H1 (cell line): Measurements from ENCODE around the gene CCDC169. TPM values are rescaled to one million over a fixed set of nuclear protein-coding genes. Genes with fewer than 3 reads are reported as not detected.

ENCODE experiments used
- CTCF ChIA-PET: fragments of 300-600 bp; sonication (Branson Sonifier 250); formaldehyde crosslinking; loops from one replicate; lab custom pipeline; 2021; ENCODE audit not compliant: partially characterized antibody; lab: Charles Lee
- POLR2A ChIA-PET: fragments of 300-600 bp; sonication (Branson Sonifier 250); formaldehyde crosslinking; loops from one replicate; lab custom pipeline; 2021; ENCODE audit warnings: inconsistent platforms; ENCODE audit not compliant: partially characterized antibody; lab: Charles Lee
- DNase-seq, 2 experiments: peaks; one replicate each; pipeline versions ENCODE4 v3.0.0 to v3.0.0-alpha.2; 2010 to 2022; ENCODE audit warnings: low spot score in 2 of 2, low read depth in 1 of 2, mixed read lengths in 1 of 2
- FAIRE-seq: peaks from 2 replicates; lab custom pipeline; 2011; peaks lifted over from hg19 to GRCh38; lab: Jason Lieb, UNC
- H2AFZ ChIP-seq: 2 replicates; pipeline ENCODE4 v1.8.1; 2012; ENCODE audit warnings: low read length, inconsistent platforms
- H2AK5ac ChIP-seq: 2 replicates; pipeline ENCODE4 v1.6.1; 2013; ENCODE audit warnings: low read depth, low read length
- H2BK120ac ChIP-seq: replicated peaks from 2 replicates; pipeline ENCODE3; 2013; ENCODE audit warnings: low read depth, low read length, inconsistent platforms
- H2BK12ac ChIP-seq: 2 replicates; pipeline ENCODE4 v1.6.1; 2013; ENCODE audit warnings: low read depth, low read length
- H2BK15ac ChIP-seq: 2 replicates; pipeline ENCODE4 v1.6.1; 2013; ENCODE audit warnings: low read length
- H2BK20ac ChIP-seq: 2 replicates; pipeline ENCODE4 v1.6.1; 2013; ENCODE audit warnings: low read length
- H2BK5ac ChIP-seq: 2 replicates; pipeline ENCODE4 v1.6.1; 2013; ENCODE audit warnings: low read depth, low read length
- H3K14ac ChIP-seq: 2 replicates; pipeline ENCODE4 v1.6.1; 2013; ENCODE audit warnings: inconsistent platforms; ENCODE audit not compliant: insufficient read length
- H3K18ac ChIP-seq: 2 replicates; pipeline ENCODE4 v1.6.1; 2013; ENCODE audit warnings: low read length; ENCODE audit errors: extremely low read depth
- H3K23ac ChIP-seq: 2 replicates; pipeline ENCODE4 v1.6.1; 2013; ENCODE audit warnings: inconsistent platforms; ENCODE audit not compliant: insufficient read length
- H3K23me2 ChIP-seq: 2 replicates; pipeline ENCODE4 v1.6.1; 2013; ENCODE audit warnings: low read depth, low read length
- H3K27ac ChIP-seq: 2 replicates; pipeline ENCODE4 v1.6.1; 2011; ENCODE audit warnings: low read depth, low read length, inconsistent platforms
- H3K27me3 ChIP-seq, 4 experiments: replicated peaks in 1 of 4; 1 replicate in 1 of 4; 2 replicates in 3 of 4; pipeline versions ENCODE4 v1.6.1 to v1.8.1; 2011 to 2013; ENCODE audit warnings: low read length in 3 of 4, mild to moderate bottlenecking in 3 of 4, inconsistent platforms in 2 of 4, mixed read lengths in 2 of 4, moderate library complexity in 1 of 4; ENCODE audit not compliant: control insufficient read depth in 3 of 4, insufficient read depth in 3 of 4; ENCODE audit errors: extremely low read depth in 1 of 4
- H3K36me3 ChIP-seq, 4 experiments: 2 replicates each; pipeline versions ENCODE4 v1.6.1 to v1.8.1; 2011 to 2013; ENCODE audit warnings: mild to moderate bottlenecking in 4 of 4, low read length in 3 of 4, moderate library complexity in 2 of 4, control low read depth in 1 of 4, inconsistent platforms in 1 of 4; ENCODE audit not compliant: insufficient read depth in 4 of 4, control insufficient read depth in 2 of 4
- H3K4ac ChIP-seq: replicated peaks from 2 replicates; pipeline ENCODE3; 2013; ENCODE audit warnings: low read length, low read depth, mixed read lengths, inconsistent platforms; ENCODE audit not compliant: insufficient read length
- H3K4me1 ChIP-seq, 4 experiments: replicated peaks in 1 of 4; 1 replicate in 1 of 4; 2 replicates in 3 of 4; pipeline versions ENCODE4 v1.6.1 to v1.8.1; 2011 to 2013; ENCODE audit warnings: low read length in 3 of 4, inconsistent platforms in 2 of 4, mixed read lengths in 1 of 4; ENCODE audit not compliant: insufficient read depth in 4 of 4, control insufficient read depth in 3 of 4
- H3K4me2 ChIP-seq, 2 experiments: 2 replicates each; pipeline versions ENCODE4 v1.6.1 to v1.8.1; 2011 to 2013; ENCODE audit warnings: low read depth in 2 of 2, low read length in 2 of 2, control low read depth in 1 of 2, inconsistent platforms in 1 of 2, mild to moderate bottlenecking in 1 of 2; ENCODE audit not compliant: insufficient read depth in 1 of 2
- H3K4me3 ChIP-seq, 4 experiments: fragments of 200-600, 300-600 bp in 1 of 4; sonication (generic), shearing (Covaris generic), sonication (Bioruptor Twin) in 1 of 4; 2 replicates each; pipeline versions ENCODE4 v1.5.1 to v1.8.1; 2011 to 2016; ENCODE audit warnings: low read length in 4 of 4, low read depth in 3 of 4, control low read depth in 2 of 4, inconsistent platforms in 2 of 4, mild to moderate bottlenecking in 2 of 4, mixed read lengths in 1 of 4, moderate library complexity in 1 of 4; ENCODE audit not compliant: insufficient read depth in 2 of 4; ENCODE audit errors: extremely low read depth in 1 of 4
- H3K56ac ChIP-seq: replicated peaks from 2 replicates; pipeline ENCODE3; 2013; ENCODE audit warnings: low read depth, mild to moderate bottlenecking, mixed read lengths, low read length, inconsistent platforms; ENCODE audit not compliant: insufficient read length
- H3K79me1 ChIP-seq: 2 replicates; pipeline ENCODE4 v1.6.1; 2013; ENCODE audit warnings: low read depth, low read length, control low read depth
- H3K79me2 ChIP-seq, 2 experiments: 2 replicates each; pipeline versions ENCODE4 v1.6.1 to v1.8.1; 2012 to 2013; ENCODE audit warnings: low read length in 2 of 2, mild to moderate bottlenecking in 2 of 2, inconsistent platforms in 1 of 2; ENCODE audit not compliant: insufficient read depth in 2 of 2, control insufficient read depth in 1 of 2
- H3K9ac ChIP-seq, 4 experiments: replicated peaks in 1 of 4; 1 replicate in 1 of 4; 2 replicates in 3 of 4; pipeline versions ENCODE4 v1.6.1 to v1.8.1; 2011 to 2013; ENCODE audit warnings: low read depth in 3 of 4, low read length in 3 of 4, control low read depth in 2 of 4, mild to moderate bottlenecking in 2 of 4, moderate library complexity in 2 of 4, inconsistent platforms in 1 of 4; ENCODE audit errors: extremely low read depth in 1 of 4
- H3K9me3 ChIP-seq, 2 experiments: 2 replicates each; pipeline versions ENCODE4 v1.6.1 to v1.8.1; 2012 to 2013; ENCODE audit warnings: mild to moderate bottlenecking in 2 of 2, moderate library complexity in 2 of 2, control low read depth in 1 of 2, inconsistent platforms in 1 of 2, low read depth in 1 of 2, low read length in 1 of 2, mixed read lengths in 1 of 2; ENCODE audit not compliant: insufficient read depth in 2 of 2
- H4K20me1 ChIP-seq, 2 experiments: replicated peaks in 1 of 2; 2 replicates each; pipeline versions ENCODE3 to v1.8.1; 2011 to 2013; ENCODE audit warnings: inconsistent platforms in 2 of 2, low read length in 2 of 2, mild to moderate bottlenecking in 1 of 2; ENCODE audit not compliant: insufficient read depth in 2 of 2, control insufficient read depth in 1 of 2
- H4K5ac ChIP-seq: 2 replicates; pipeline ENCODE4 v1.6.1; 2013; ENCODE audit warnings: low read length, low read depth, mixed read lengths, inconsistent platforms; ENCODE audit not compliant: insufficient read length
- H4K8ac ChIP-seq: 2 replicates; pipeline ENCODE4 v1.8.0; 2013; ENCODE audit warnings: mild to moderate bottlenecking, moderate library complexity, low read length, inconsistent platforms; ENCODE audit not compliant: insufficient read depth; ENCODE audit errors: extremely low read depth
- H4K91ac ChIP-seq: replicated peaks from 2 replicates; pipeline ENCODE3; 2013; ENCODE audit warnings: low read length, mixed read lengths, inconsistent platforms; ENCODE audit not compliant: insufficient read length
- CEBPB ChIP-seq: IDR thresholded peaks from 2 replicates; pipeline ENCODE4 v1.6.1; 2012; ENCODE audit warnings: low read depth, low read length
- RNF2 ChIP-seq: fragments of 200-900, 300-1000 bp; sonication (generic); IDR thresholded peaks from 2 replicates; pipeline ENCODE4 v1.7.1; 2016; ENCODE audit warnings: borderline replicate concordance, low read depth, mild to moderate bottlenecking, antibody characterized with exemption, low read length; ENCODE audit not compliant: poor library complexity, severe bottlenecking; ENCODE audit errors: missing control alignments
- WGBS, 2 experiments: shearing (Covaris generic) in 1 of 2; methylation state at CpG; one replicate each; pipeline versions ENCODE4 v1.1.6 to v1.1.7; 2013 to 2015; ENCODE audit warnings: low lambda C conversion rate in 2 of 2, mixed read lengths in 2 of 2, inconsistent platforms in 1 of 2, low coverage in 1 of 2, missing lambda C conversion rate in 1 of 2; ENCODE audit not compliant: insufficient replicate concordance in 2 of 2, insufficient coverage in 1 of 2, insufficient read length in 1 of 2; ENCODE audit errors: extremely low coverage in 1 of 2, missing lambda C conversion rate in 1 of 2; 5-methylcytosine and 5-hydroxymethylcytosine counted together
- polyA plus RNA-seq, 7 experiments: library from polyadenylated mRNA; depleted of rRNA in 3 of 7; stranded (reverse) in 5 of 7; unstranded in 2 of 7; fragments of >200 nt in 5 of 7; fragments of 200-250 nt in 2 of 7; gene quantifications; 1 replicate in 5 of 7; 2 replicates in 1 of 7; 4 replicates in 1 of 7; pipeline versions ENCODE4 v1.2.1 to v1.2.3, GENCODE V29; 2011 to 2013; ENCODE audit warnings: missing spikeins in 2 of 7, mixed read lengths in 2 of 7
- total RNA-seq: library from RNA; stranded (reverse); fragmentation: NEBNext Ultra II Directional; extraction: Animal tissue kit (Norgen Biotek cat#: 25700); gene quantifications from 2 replicates; pipeline ENCODE4 v1.2.1, GENCODE V29; 2021
- TF ChIP-seq, protein P1 (sequence below), 3 experiments: IDR thresholded peaks; 1 replicate in 2 of 3; 2 replicates in 1 of 3; pipeline versions ENCODE4 v1.5.1 to v1.6.1; 2011; ENCODE audit warnings: low read length in 3 of 3, mild to moderate bottlenecking in 3 of 3, inconsistent platforms in 2 of 3, low read depth in 1 of 3, moderate library complexity in 1 of 3; ENCODE audit not compliant: insufficient read depth in 1 of 3; ENCODE audit errors: control extremely low read depth in 1 of 3
- TF ChIP-seq, protein P2 (sequence below): IDR thresholded peaks from 2 replicates; pipeline ENCODE4 v1.6.1; 2012; ENCODE audit warnings: inconsistent platforms

CCDC169 gene
- total and polyA plus RNA-seq, 2 of the 8 experiments (the other 6 are each of a cell fraction or from before 2014, with no cell fraction given): 7.2 to 44.0 TPM

DNA sequence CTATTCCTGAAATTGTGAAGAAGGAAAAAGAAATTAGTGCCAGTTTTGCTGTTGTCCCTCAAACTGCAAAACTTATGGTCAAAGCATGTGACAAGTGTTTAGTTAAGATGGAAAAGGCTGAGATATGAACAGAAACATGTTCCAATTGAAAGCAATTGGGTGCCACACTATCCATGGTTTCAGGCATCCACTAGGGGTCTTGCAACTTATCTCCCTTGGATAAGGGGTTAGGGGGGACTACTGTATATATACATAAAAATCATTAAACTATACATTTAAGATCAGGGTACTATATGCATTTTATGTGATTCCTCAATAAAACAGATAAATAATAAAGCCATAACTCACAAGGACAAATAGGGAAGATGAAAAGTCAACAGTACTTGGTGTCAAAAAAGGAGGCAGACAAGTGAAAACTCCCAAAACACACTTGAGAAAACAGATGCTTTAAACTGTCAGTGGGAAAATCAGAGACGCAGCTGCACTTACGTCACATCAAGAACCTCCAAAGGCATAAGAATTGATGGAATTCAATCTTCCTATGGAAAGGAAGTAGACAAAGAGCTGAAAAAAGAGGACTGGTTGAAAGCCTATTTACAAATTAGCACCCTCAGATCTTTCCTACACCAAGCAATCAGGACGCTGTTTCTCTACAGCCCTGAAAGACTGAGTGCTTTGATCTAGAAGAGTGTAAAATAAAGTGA, 40.5 kb upstream of the CCDC169 start:
- peak; percentile 65 for FAIRE-seq
- Histone ChIP-seq H2BK5ac (no peak overlapping the region), H3K23ac (no peak overlapping the region), H3K14ac (no peak overlapping the region), H3K79me1 (no peaks in the 10 kb centered on the region), H3K27ac (no peak overlapping the region), H4K20me1 (peaks cover 0 to 2% of the 10 kb centered on the region in 2 experiments), H3K9me3 (no peaks in the 10 kb centered on the region), H3K23me2 (no peaks in the 10 kb centered on the region), H3K4me1 (peaks cover 0 to 8% (median 1%) of the 10 kb centered on the region in 4 experiments; a peak in 2 of 7 replicates), H3K79me2 (peaks cover 11 to 98% of the 10 kb centered on the region in 2 experiments), H3K4me3 (no peak overlapping the region), H2BK20ac (no peak overlapping the region), H3K36me3 (peaks cover 0 to 6% (median 0%) of the 10 kb centered on the region in 4 experiments; a peak in 1 of 8 replicates), H2AK5ac (no peak overlapping the region), H3K18ac (no peak overlapping the region), H2BK12ac (no peak overlapping the region), H2BK120ac (no peak overlapping the region), H3K27me3 (no peaks in the 10 kb centered on the region), H4K91ac (no peak overlapping the region), H2AFZ (no peak overlapping the region), H3K4me2 (peak overlapping the region; percentile 11 to 23; a peak in 1 of 4 replicates), H4K8ac (no peak overlapping the region), H3K56ac (no peak overlapping the region), H3K4ac (no peak overlapping the region), H2BK15ac (no peak overlapping the region), H4K5ac (no peak overlapping the region), H3K9ac (peak overlapping the region in 1 of 4 experiments; percentile 13; a peak in 1 of 7 replicates)
- no peak for DNase-seq
- no peak for TF ChIP-seq CEBPB
- TF ChIP-seq, protein P1, sequence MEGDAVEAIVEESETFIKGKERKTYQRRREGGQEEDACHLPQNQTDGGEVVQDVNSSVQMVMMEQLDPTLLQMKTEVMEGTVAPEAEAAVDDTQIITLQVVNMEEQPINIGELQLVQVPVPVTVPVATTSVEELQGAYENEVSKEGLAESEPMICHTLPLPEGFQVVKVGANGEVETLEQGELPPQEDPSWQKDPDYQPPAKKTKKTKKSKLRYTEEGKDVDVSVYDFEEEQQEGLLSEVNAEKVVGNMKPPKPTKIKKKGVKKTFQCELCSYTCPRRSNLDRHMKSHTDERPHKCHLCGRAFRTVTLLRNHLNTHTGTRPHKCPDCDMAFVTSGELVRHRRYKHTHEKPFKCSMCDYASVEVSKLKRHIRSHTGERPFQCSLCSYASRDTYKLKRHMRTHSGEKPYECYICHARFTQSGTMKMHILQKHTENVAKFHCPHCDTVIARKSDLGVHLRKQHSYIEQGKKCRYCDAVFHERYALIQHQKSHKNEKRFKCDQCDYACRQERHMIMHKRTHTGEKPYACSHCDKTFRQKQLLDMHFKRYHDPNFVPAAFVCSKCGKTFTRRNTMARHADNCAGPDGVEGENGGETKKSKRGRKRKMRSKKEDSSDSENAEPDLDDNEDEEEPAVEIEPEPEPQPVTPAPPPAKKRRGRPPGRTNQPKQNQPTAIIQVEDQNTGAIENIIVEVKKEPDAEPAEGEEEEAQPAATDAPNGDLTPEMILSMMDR (IDR thresholded peaks at IDR 0.05; ENCODE audit: control extremely low read depth in 1 of 3, insufficient read depth in 1 of 3, low read depth in 1 of 3, low read length in 3 of 3): peak in 1 of 3 experiments; percentile 23; a peak in 1 of 4 replicates
- TF ChIP-seq, protein P2, sequence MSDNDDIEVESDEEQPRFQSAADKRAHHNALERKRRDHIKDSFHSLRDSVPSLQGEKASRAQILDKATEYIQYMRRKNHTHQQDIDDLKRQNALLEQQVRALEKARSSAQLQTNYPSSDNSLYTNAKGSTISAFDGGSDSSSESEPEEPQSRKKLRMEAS: no peak
- TF ChIP-seq RNF2: no peak
- CTCF ChIA-PET: interaction anchor here (0.7 to 2.0 kb wide), 4 partner anchors 9 to 22 kb away, joined by 3 to 5 read pairs (median 4); no protein-coding TSS in a partner anchor
- POLR2A ChIA-PET: interaction anchor here (0.9 to 1.4 kb wide), 2 partner anchors 9 to 40 kb away, joined by 3 to 5 read pairs; no protein-coding TSS in a partner anchor
- WGBS, 2 experiments: 64% methylated on average over 3 of the region's 3 CpGs; no CpG with 5 or more reads in 1 of the 2 experiments
